ACC112 (cell line): ENCODE data around the gene SPATA6.
"Not testable (repeated sequence)": the region's sequence is repeated elsewhere in the genome, so short reads cannot be mapped to it uniquely, and the experiment has no call there.

Source experiments
- H2AFZ ChIP-seq: fragments of 200-600 bp; sonication (generic); one replicate; pipeline ENCODE4 v1.6.0; 2017; ENCODE audit warnings: antibody characterized with exemption, low read length; ENCODE audit not compliant: unreplicated experiment
- H3K27ac ChIP-seq: fragments of 200-600 bp; sonication (generic); 2 replicates; pipeline ENCODE4 v1.5.1; 2014; ENCODE audit warnings: low read depth, mild to moderate bottlenecking, antibody characterized with exemption, low read length, moderate library complexity
- H3K27me3 ChIP-seq: fragments of 200-600 bp; sonication (generic); 2 replicates; pipeline ENCODE4 v1.6.1; 2014; ENCODE audit warnings: mild to moderate bottlenecking, antibody characterized with exemption, low read length, moderate library complexity, mixed read lengths; ENCODE audit not compliant: insufficient read depth
- H3K36me3 ChIP-seq: fragments of 200-600 bp; sonication (generic); 2 replicates; pipeline ENCODE4 v1.6.1; 2016; ENCODE audit warnings: mild to moderate bottlenecking, antibody characterized with exemption, low read length, moderate library complexity, mixed read lengths; ENCODE audit not compliant: insufficient read depth
- H3K4me1 ChIP-seq: fragments of 200-600 bp; sonication (generic); one replicate; pipeline ENCODE4 v1.6.1; 2016; ENCODE audit warnings: low read length, mixed read lengths; ENCODE audit not compliant: insufficient read depth, unreplicated experiment, control insufficient read depth
- H3K4me3 ChIP-seq: fragments of 200-600 bp; sonication (generic); 2 replicates; pipeline ENCODE4 v1.5.1; 2014; ENCODE audit warnings: mild to moderate bottlenecking, low read depth, low read length
- H3K79me2 ChIP-seq: fragments of 200-600 bp; sonication (generic); one replicate; pipeline ENCODE4 v1.6.0; 2016; ENCODE audit warnings: low read length; ENCODE audit not compliant: control insufficient read depth, unreplicated experiment, insufficient read depth

Gene SPATA6

DNA sequence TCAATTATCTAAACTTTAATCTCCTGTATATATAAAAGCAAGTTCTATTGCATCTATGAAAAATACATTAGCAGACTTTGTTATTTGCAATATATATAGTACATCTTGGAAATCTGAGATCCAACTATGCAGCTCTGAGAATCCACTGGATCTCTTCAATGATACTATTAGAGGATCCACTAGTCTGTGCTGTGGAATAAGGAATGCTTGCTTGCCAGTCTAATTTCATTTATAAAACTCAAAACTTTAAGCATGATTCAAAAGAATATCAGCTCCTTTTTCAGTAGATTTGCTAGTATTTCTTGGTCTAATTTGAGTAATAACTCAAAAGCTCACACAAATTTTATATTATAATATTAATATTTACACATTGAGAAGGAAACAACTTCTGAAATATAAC is 115.1 kb downstream of the SPATA6 start:
- no peaks in the 10 kb centered on the region for H3K79me2 ChIP-seq
- no peaks in the 10 kb centered on the region for H3K27me3 ChIP-seq
- H3K4me3 ChIP-seq = no peak overlapping the region
- H3K4me1 ChIP-seq = no peaks in the 10 kb centered on the region
- H2AFZ ChIP-seq = no peak overlapping the region
- H3K36me3 ChIP-seq = no peaks in the 10 kb centered on the region
- no peak overlapping the region for H3K27ac ChIP-seq

DNA sequence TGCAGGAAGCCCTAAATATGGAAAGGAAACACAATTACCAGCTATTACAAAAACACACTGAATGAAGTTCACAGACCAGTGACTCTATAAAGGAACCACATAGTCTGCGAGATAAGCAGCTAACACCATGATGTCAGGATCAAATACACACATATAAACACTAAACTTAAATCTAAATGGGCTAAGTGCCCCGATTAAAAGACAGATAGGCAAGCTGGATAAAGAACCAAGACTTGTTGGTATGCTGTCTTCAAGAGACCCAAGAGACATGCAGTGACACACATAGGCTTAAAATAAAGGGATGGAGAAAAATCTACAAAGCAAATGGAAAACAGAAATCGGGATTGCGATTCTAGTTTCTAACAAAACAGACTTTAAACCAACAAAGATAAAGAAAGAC is 127.6 kb downstream of the SPATA6 start:
- H3K27ac ChIP-seq = no peak overlapping the region
- no peak overlapping the region for H2AFZ ChIP-seq
- H3K27me3 ChIP-seq = no peaks in the 10 kb centered on the region
- H3K4me3 ChIP-seq = no peak overlapping the region
- no peaks in the 10 kb centered on the region for H3K36me3 ChIP-seq
- no peaks in the 10 kb centered on the region for H3K79me2 ChIP-seq
- no peaks in the 10 kb centered on the region for H3K4me1 ChIP-seq

DNA sequence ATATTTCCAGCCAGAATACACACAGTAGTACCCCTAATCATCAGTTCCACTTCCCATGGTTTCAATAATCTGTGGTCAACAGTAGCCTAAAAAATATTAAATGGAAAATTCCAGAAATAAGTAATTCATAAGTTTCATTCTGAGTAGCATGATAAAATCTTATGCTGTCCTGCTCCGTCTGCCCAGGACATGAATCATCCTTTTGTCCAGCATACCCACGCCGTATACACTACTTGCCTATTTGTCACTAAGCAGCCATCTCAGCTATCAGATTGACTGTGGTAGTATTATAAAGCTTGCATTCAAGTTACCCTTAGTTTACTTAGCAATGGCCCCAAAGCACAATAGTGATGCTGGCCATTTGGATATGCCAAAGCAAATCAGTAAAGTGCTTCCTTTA is 130.8 kb downstream of the SPATA6 start:
- no peaks in the 10 kb centered on the region for H3K36me3 ChIP-seq

DNA sequence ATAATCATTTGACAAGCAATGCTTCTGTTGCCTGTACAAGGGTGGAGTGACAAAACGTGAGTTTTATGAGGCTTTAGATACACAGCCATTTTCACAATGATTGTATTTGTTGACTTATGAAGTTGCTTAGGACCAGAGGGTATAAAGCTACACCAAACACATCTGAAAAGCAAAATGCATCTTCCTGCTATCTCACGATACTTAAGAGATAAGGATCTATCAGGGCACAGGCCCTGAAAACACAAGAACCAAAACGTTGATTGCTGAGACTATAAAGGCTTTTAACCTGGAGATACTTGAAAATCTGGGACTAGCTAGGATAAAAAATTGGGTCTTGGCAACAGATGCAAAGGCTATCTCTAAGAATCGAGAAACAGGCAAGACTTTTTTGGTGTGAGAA is 133.7 kb downstream of the SPATA6 start:
- Histone ChIP-seq H3K79me2 (no peaks in the 10 kb centered on the region), H3K27me3 (no peaks in the 10 kb centered on the region), H3K27ac (no peak overlapping the region), H3K36me3 (no peaks in the 10 kb centered on the region), H3K4me1 (no peaks in the 10 kb centered on the region), H2AFZ (no peak overlapping the region), H3K4me3 (no peak overlapping the region)

More for the DNA sequence above, 130.8 kb downstream of the SPATA6 start:
- Histone ChIP-seq H3K4me3 (no peak overlapping the region), H3K27me3 (no peaks in the 10 kb centered on the region), H2AFZ (no peak overlapping the region), H3K27ac (no peak overlapping the region), H3K79me2 (no peaks in the 10 kb centered on the region), H3K4me1 (no peaks in the 10 kb centered on the region)

DNA sequence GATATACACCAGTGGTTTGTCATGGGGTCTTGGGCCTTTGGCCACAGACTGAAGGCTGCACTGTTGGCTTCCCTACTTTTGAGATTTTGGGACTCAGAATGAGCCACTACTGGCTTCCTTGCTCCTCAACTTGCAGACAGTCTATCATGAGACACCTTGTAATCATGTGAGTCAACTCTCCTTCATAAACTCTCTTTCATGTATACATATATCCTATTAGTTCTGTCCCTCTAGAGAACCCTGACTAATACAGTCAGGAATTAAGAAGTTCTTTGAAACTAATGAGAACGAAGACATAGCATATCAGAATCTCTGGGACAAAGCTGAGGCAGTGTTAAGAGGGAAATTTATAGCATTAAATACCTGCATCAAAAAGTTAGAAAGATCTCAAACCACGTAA is 138.7 kb downstream of the SPATA6 start:
- H3K36me3 ChIP-seq = no peaks in the 10 kb centered on the region
- no peak overlapping the region for H3K27ac ChIP-seq
- H3K27me3 ChIP-seq = no peaks in the 10 kb centered on the region
- H3K4me1 ChIP-seq = no peaks in the 10 kb centered on the region
- H3K4me3 ChIP-seq = no peak overlapping the region
- no peaks in the 10 kb centered on the region for H3K79me2 ChIP-seq
- no peak overlapping the region for H2AFZ ChIP-seq

DNA sequence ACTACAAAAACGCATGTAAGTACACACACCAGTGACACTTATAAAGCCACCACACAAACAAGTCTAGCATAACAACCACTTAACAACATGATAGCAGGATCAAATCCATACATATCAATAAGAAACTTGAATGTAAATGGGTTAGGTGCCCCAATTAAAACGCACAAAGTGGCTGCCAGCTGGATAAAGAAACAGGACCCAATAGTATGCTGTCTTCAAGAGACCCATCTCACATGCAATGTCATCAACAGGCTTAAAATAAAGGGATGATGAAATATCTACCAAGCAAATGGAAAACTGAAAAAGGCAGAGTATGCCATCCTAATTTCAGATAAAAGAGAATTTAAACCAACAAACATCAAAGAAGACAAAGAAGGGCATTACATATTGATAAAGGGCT is 139.9 kb downstream of the SPATA6 start:
- H3K4me1 ChIP-seq = no peaks in the 10 kb centered on the region
- no peaks in the 10 kb centered on the region for H3K36me3 ChIP-seq
- no peaks in the 10 kb centered on the region for H3K79me2 ChIP-seq
- H3K4me3 ChIP-seq = no peak overlapping the region
- H3K27me3 ChIP-seq = no peaks in the 10 kb centered on the region
- H3K27ac ChIP-seq = no peak overlapping the region
- H2AFZ ChIP-seq = no peak overlapping the region

DNA sequence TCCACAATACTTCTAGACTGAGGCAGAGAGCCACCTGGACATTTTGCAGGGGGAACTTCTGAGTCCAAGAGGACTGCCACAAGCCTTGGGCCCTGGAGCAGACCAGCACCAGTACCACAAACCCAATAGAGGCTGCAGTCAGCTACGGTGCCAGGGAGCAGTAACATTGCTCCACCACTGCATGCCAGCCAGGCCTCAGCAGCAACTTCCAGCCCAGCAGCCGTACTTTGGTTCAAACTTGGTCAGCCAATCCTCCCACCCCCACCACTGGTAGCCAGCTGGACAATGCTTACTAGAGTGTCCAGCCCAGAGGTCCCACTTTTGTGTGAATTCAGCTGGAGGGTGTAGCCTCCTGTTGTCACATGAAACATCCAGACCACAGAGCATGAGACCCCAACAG is 142.1 kb downstream of the SPATA6 start:
- no peak overlapping the region for H3K27ac ChIP-seq
- H3K79me2 ChIP-seq = no peaks in the 10 kb centered on the region
- no peaks in the 10 kb centered on the region for H3K27me3 ChIP-seq
- no peaks in the 10 kb centered on the region for H3K36me3 ChIP-seq
- no peaks in the 10 kb centered on the region for H3K4me1 ChIP-seq
- no peak overlapping the region for H3K4me3 ChIP-seq
- no peak overlapping the region for H2AFZ ChIP-seq

DNA sequence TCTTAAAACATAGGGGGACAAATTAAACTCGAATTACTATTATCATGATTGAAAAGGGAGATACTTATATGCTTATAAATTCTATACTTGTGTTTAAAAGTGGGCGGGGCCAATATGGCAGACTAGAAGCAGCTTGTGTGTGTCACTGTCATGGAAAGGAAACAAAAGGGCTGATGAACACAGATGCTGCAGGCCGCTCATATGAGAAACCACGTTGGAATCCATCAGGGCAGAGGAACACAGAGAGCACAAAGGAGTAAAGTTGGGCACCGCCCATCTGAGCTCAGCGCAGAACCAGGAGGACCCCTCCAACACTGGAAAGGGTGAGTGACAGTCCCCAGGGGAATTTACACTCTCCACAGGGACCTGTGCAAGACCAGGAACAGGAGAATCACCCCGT is 142.5 kb downstream of the SPATA6 start:
- Histone ChIP-seq H3K27ac (no peak overlapping the region), H2AFZ (no peak overlapping the region), H3K4me1 (no peaks in the 10 kb centered on the region)

DNA sequence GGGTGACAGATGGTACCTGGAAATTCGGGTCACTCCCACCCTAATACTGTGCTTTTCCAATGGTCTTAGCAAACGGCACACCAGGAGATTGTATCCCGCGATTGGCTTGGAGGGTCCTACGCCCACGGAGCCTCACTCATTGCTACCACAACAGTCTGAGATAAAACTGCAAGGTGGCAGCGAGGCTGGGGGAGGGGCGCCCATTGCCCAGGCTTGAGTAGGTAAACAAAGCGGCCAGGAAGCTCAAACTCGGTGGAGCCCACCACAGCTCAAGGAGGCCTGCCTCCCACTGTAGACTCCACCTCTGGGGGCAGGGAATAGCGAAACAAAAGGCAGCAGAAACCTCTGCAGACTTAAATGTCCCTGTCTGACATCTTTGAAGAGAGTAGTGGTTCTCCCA is 160.2 kb downstream of the SPATA6 start:
- not testable (repeated sequence) for H3K4me1 ChIP-seq, H3K79me2 ChIP-seq, H2AFZ ChIP-seq

More for the DNA sequence above, 142.5 kb downstream of the SPATA6 start:
- Histone ChIP-seq H3K36me3 (no peaks in the 10 kb centered on the region), H3K4me3 (no peak overlapping the region), H3K27me3 (no peaks in the 10 kb centered on the region), H3K79me2 (no peaks in the 10 kb centered on the region)

DNA sequence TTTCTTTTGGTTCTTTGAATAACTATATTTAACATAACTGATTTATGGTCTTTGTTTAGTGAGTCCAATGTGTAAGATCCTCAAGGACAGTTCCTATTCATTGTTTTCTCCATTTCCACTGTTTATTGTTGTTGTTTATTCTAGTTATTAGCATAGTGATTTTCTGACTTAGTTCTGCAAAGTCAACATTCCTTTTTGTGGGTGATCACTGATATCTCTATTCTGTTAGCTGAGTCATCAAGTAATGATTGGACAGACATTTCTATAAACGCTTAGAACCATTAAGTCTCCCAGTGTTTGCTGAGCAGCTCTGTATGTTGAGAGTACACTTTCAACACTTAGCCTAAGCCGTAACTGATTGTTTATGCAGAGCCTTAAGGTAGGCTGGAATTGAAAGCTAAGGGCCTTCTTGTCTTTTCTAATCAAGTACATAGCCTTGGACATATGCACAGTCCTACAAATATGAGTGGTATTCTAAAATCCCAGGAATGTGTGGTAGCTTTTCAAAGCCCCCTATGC is 162.4 kb downstream of the SPATA6 start:
- Histone ChIP-seq H3K79me2 (no peaks in the 10 kb centered on the region), H3K27ac (no peak overlapping the region), H3K4me1 (no peaks in the 10 kb centered on the region), H2AFZ (no peak overlapping the region), H3K36me3 (no peaks in the 10 kb centered on the region), H3K4me3 (no peak overlapping the region), H3K27me3 (no peaks in the 10 kb centered on the region)

More for the DNA sequence above, 160.2 kb downstream of the SPATA6 start:
- H3K4me3 ChIP-seq, H3K27ac ChIP-seq, H3K27me3 ChIP-seq, H3K36me3 ChIP-seq: not testable (repeated sequence)

DNA sequence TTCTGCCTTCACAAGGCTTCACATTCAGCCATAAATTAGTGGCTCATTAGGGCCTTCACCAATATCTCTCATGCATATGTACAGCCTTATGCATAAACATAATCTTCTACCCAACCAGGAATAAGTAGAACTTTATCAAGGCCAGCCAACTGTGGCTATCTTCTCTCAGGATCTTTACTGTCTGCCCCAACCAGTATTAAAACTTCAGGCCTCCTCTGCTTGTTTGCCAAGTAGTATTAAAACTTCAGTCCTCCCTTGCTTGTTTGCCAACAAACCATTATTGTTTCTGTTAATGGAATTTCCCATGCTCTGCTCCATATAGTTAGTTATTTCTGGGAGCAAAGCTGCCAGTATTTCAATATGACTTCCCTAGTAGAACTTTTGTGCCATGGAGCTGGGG is 169.4 kb downstream of the SPATA6 start:
- no peak overlapping the region for H2AFZ ChIP-seq
- no peak overlapping the region for H3K4me3 ChIP-seq
- H3K27me3 ChIP-seq = no peaks in the 10 kb centered on the region
- no peaks in the 10 kb centered on the region for H3K36me3 ChIP-seq
- H3K27ac ChIP-seq = no peak overlapping the region
- H3K79me2 ChIP-seq = no peaks in the 10 kb centered on the region
- H3K4me1 ChIP-seq = no peaks in the 10 kb centered on the region
